Activated CD8-positive, alpha-beta T cell treated with anti-CD3 and anti-CD28 coated beads, Interleukin-2, amount 10 ng/mL, durations not matched to agents 7 days and 5 days (primary cell): ENCODE data around the gene HOXA3. TPM values are rescaled to one million over a fixed set of nuclear protein-coding genes. Genes with fewer than 3 reads are reported as not detected.

Experiments
- ATAC-seq: fragments of 150-1000 bp; cut with Tn5 transposase; one replicate; pipeline ENCODE4 v1.10.0; 2021; ENCODE audit warnings: moderate library complexity
- CTCF ChIA-PET: fragments of 350-600 bp; sonication (Branson Sonifier 250); formaldehyde crosslinking; loops from one replicate; lab custom pipeline; 2021; ENCODE audit warnings: antibody characterized with exemption; lab: Charles Lee
- POLR2A ChIA-PET: fragments of 350-600 bp; sonication (Branson Sonifier 250); formaldehyde crosslinking; loops from one replicate; lab custom pipeline; 2021; ENCODE audit warnings: antibody characterized with exemption; lab: Charles Lee
- DNase-seq: peaks from one replicate; pipeline ENCODE4 v3.0.0-alpha.2; 2020
- H3K27ac Mint-ChIP-seq: one replicate; pipeline ENCODE4 v1.8.0; 2021; ENCODE audit warnings: mild to moderate bottlenecking, mixed read lengths
- H3K27me3 Mint-ChIP-seq: one replicate; pipeline ENCODE4 v1.8.0; 2021; ENCODE audit warnings: low read depth, mixed read lengths
- H3K36me3 Mint-ChIP-seq: one replicate; pipeline ENCODE4 v1.8.0; 2021; ENCODE audit warnings: low read depth, mixed read lengths
- H3K4me1 Mint-ChIP-seq: one replicate; pipeline ENCODE4 v1.8.0; 2021; ENCODE audit warnings: low read depth, mixed read lengths
- H3K4me3 Mint-ChIP-seq: one replicate; pipeline ENCODE4 v1.8.0; 2021; ENCODE audit warnings: mild to moderate bottlenecking, mixed read lengths
- H3K9me3 Mint-ChIP-seq: one replicate; pipeline ENCODE4 v1.8.0; 2022; ENCODE audit warnings: mixed read lengths; ENCODE audit not compliant: insufficient read depth
- total RNA-seq, 2 experiments: library from RNA; stranded (reverse); gene quantifications; one replicate each; pipeline ENCODE4 v1.2.3, GENCODE V29; 2021

The HOXA3 gene
- total RNA-seq: not detected

- DNase-seq (no peak), ATAC-seq (no peak)
- CTCF ChIA-PET: interaction anchor here (1.1 to 1.7 kb wide), 2 partner anchors 9 to 21 kb away, joined by 4 to 6 read pairs; partner anchors contain the start of gene HOXA4
- no peak within 1 kb of the TSS for H3K27ac Mint-ChIP-seq
- peaks cover 88% of the 10 kb centered on the region for H3K27me3 Mint-ChIP-seq
- peak within 1 kb of the TSS; percentile 56 for H3K4me3 Mint-ChIP-seq
- peaks cover 44% of the 10 kb centered on the region for H3K4me1 Mint-ChIP-seq
- H3K9me3 Mint-ChIP-seq: no peaks in the 10 kb centered on the region
- POLR2A ChIA-PET: no interaction called here
- peaks cover 6% of the 10 kb centered on the region for H3K36me3 Mint-ChIP-seq
Observed at GRCh38 chr7:27151931-27152815, at the start of gene HOXA3. HOXA3 (minus strand) TSS chr7:27152583; CDS start chr7:27110640, 41,943 bp downstream.

GRCh38 chr7:27201580-27202017 lies 49.2 kb upstream of the HOXA3 start:
- Mint-ChIP-seq H3K4me1 (peaks cover 35% of the 10 kb centered on the region), H3K27me3 (peaks cover 84% of the 10 kb centered on the region), H3K36me3 (no peaks in the 10 kb centered on the region), H3K4me3 (no peak overlapping the region), H3K9me3 (no peaks in the 10 kb centered on the region), H3K27ac (no peak overlapping the region)
- POLR2A ChIA-PET: no interaction called here
- DNase-seq (no peak), ATAC-seq (no peak)
- CTCF ChIA-PET: interaction anchor here (0.6 to 1.7 kb wide), 4 partner anchors 9 to 1333 kb away, joined by 3 to 6 read pairs (median 3); no protein-coding TSS in a partner anchor

DNA sequence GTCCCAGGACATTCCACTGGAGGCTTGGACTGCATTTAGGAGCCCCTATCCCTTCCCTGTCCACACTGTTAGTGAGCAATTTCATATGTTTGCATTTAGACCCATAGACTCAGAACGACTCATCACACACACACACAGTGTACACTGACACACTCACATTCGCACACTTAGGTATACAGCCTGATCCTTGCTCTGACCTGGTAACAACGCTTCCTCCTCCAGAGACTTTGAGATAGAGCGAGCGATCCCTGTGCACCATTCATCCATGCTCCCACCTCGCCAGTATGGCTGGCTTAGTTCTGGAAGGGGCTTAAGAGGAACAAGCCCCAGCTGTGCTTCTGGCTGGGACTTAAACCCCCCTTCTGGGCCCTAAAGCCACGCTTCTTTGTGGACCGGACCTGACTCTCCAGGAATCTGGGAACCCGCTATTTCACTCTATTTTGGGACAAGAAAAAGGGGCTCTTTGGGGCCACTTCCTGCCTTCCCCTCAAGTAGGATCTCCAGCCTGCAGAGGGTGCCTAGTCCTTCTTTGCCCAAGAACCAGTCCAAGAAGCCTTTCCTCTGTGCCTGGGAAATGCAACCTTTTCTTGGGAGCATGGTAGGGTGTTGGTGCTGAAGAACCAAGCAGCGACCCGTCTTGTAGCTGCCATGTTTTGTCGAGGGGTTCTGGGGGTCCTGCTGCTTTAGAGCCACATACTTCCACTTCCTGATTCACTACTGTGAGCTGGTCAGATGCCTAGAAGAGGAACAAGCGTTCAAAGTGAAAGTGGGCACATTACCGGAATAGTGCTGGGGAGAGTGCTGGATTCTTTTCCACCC lies 48.6 kb upstream of the HOXA3 start:
- no peak for ATAC-seq
- no peaks in the 10 kb centered on the region for H3K36me3 Mint-ChIP-seq
- peaks cover 83% of the 10 kb centered on the region for H3K27me3 Mint-ChIP-seq
- ChIA-PET POLR2A (no interaction called here), CTCF (interaction anchor here (0.6 to 1.7 kb wide), 2 partner anchors 10 to 1333 kb away, joined by 3 read pairs; no protein-coding TSS in a partner anchor)
- H3K4me3 Mint-ChIP-seq: peak overlapping the region; percentile 55
- peak overlapping the region; percentile 46 for H3K27ac Mint-ChIP-seq
- H3K9me3 Mint-ChIP-seq: no peaks in the 10 kb centered on the region
- H3K4me1 Mint-ChIP-seq: peaks cover 33% of the 10 kb centered on the region
- no peak for DNase-seq

GRCh38 chr7:27199849-27200760 lies 47.7 kb upstream of the HOXA3 start, which contains the start of gene HOXA13:
HOXA13 (minus strand) TSS chr7:27200091; CDS start chr7:27200077, 14 bp downstream.
- POLR2A ChIA-PET: no interaction called here
- CTCF ChIA-PET: interaction anchor here (1.7 to 2.0 kb wide), 3 partner anchors 9 to 38 kb away, joined by 3 to 6 read pairs (median 5); no protein-coding TSS in a partner anchor
- peak within 1 kb of the TSS; percentile 46 for H3K27ac Mint-ChIP-seq

GRCh38 chr7:27198871-27199801 lies 46.8 kb upstream of the HOXA3 start:
- DNase-seq (no peak), ATAC-seq (no peak)
- Mint-ChIP-seq H3K4me1 (peaks cover 26% of the 10 kb centered on the region), H3K27me3 (peaks cover 80% of the 10 kb centered on the region), H3K9me3 (no peaks in the 10 kb centered on the region), H3K27ac (peak overlapping the region; percentile 43), H3K4me3 (peak overlapping the region; percentile 45), H3K36me3 (no peaks in the 10 kb centered on the region)
- POLR2A ChIA-PET: interaction anchor here (0.8 kb wide), 1 partner anchor 12 kb away, joined by 3 read pairs; no protein-coding TSS in a partner anchor
- CTCF ChIA-PET: interaction anchor here (1.0 to 2.0 kb wide), 4 partner anchors 12 to 38 kb away, joined by 3 to 6 read pairs (median 4); partner anchors contain the start of gene HOXA11

More at GRCh38 chr7:27199849-27200760, 47.7 kb upstream of the HOXA3 start, which contains the start of gene HOXA13:
- H3K4me3 Mint-ChIP-seq: peak within 1 kb of the TSS; percentile 63
- DNase-seq: no peak
- peak; percentile 70 for ATAC-seq
- H3K36me3 Mint-ChIP-seq: no peaks in the 10 kb centered on the region
- peaks cover 81% of the 10 kb centered on the region for H3K27me3 Mint-ChIP-seq
- H3K9me3 Mint-ChIP-seq: no peaks in the 10 kb centered on the region
- H3K4me1 Mint-ChIP-seq: peaks cover 29% of the 10 kb centered on the region

GRCh38 chr7:27198138-27198841 lies 45.9 kb upstream of the HOXA3 start:
- ATAC-seq (no peak), DNase-seq (no peak)
- no peaks in the 10 kb centered on the region for H3K9me3 Mint-ChIP-seq
- H3K4me1 Mint-ChIP-seq: peaks cover 30% of the 10 kb centered on the region
- H3K4me3 Mint-ChIP-seq: peak overlapping the region; percentile 2
- no peaks in the 10 kb centered on the region for H3K36me3 Mint-ChIP-seq
- H3K27me3 Mint-ChIP-seq: peaks cover 80% of the 10 kb centered on the region
- ChIA-PET CTCF (interaction anchor here (1.0 to 2.0 kb wide), 4 partner anchors 13 to 37 kb away, joined by 3 to 6 read pairs (median 4); partner anchors contain the start of gene HOXA11), POLR2A (interaction anchor here (0.8 kb wide), 1 partner anchor 11 kb away, joined by 3 read pairs; no protein-coding TSS in a partner anchor)
- no peak overlapping the region for H3K27ac Mint-ChIP-seq

DNA sequence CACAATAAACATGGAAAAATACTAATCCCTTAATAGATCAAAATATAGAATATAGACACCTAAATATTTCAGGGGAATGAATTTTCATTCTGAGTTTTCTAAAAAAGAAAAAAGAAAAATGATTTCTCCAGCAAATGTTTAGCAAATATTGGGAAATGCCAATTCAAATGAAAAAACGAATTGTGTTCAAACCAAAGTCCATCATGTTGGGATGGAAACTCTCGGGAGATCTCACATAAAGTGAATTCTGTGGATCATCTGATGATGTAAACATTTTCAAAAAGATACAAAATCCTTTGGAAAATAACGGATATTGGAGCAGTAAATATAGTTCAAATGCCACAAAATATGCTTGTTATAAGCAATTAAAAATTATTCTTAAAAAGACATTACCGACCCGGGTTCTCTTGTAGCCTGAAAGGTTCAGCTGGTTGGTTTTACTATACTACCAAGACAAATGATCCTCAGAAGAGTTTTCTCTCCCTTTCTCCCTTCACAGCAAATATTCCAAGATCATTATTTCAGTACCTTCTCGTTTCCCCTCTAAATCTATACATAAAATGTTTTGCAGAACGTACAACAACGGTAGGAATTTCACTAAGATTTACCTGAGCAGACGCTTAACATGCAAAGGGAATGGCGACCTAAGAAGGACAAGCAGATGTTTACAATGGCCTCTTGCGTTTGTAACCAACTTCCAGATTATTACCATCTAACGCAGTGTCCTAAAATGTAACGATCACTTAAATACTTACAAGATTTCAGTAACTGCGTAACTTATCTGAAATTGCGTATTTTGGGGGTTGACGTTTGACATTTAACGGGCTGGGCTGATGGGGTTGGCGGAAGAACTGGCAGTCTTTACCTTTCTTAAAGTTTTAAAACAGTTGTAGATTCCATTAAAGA lies 45.0 kb upstream of the HOXA3 start:
- DNase-seq: no peak
- Mint-ChIP-seq H3K27me3 (peaks cover 77% of the 10 kb centered on the region), H3K27ac (no peak overlapping the region), H3K4me3 (no peak overlapping the region), H3K4me1 (peaks cover 33% of the 10 kb centered on the region), H3K9me3 (no peaks in the 10 kb centered on the region), H3K36me3 (no peaks in the 10 kb centered on the region)
- ChIA-PET CTCF (interaction anchor here (2.0 kb wide), 1 partner anchor 13 kb away, joined by 6 read pairs; no protein-coding TSS in a partner anchor), POLR2A (no interaction called here)
- ATAC-seq: no peak

DNA sequence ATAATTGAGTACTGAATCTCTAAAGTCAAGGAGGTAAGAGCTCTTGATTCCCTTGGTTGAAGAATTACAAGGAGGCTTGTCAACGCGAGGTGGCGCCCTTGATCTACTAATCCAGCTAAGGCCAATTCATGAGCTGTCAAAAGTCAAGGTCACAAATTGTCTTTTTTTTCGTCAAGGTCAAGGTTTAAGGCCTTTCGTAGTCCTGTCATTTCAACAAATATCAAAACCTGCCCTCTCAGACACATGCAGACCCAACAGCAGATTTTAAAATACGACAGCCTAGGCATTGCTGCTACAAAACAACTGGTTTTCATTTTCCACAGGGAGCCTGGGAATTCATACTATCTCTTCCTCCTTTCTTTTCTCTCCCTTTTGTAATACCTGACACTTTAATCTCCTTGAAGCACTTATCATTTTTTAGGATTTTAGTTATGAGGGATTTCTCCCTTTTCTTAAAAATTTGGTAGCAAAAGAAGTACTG lies 43.9 kb upstream of the HOXA3 start:
- no peak overlapping the region for H3K4me3 Mint-ChIP-seq
- peaks cover 77% of the 10 kb centered on the region for H3K27me3 Mint-ChIP-seq
- no peaks in the 10 kb centered on the region for H3K9me3 Mint-ChIP-seq
- no peak for ATAC-seq
- peaks cover 28% of the 10 kb centered on the region for H3K4me1 Mint-ChIP-seq
- CTCF ChIA-PET: interaction anchor here (0.6 to 4.9 kb wide), 70 partner anchors 8 to 897 kb away, joined by 3 to 37 read pairs (median 4); partner anchors contain the start of genes HIBADH and HOXA11
- peak; percentile 85 for DNase-seq
- POLR2A ChIA-PET: no interaction called here
- H3K27ac Mint-ChIP-seq: no peak overlapping the region
- H3K36me3 Mint-ChIP-seq: no peaks in the 10 kb centered on the region
